Esophagus muscularis mucosa (tissue), 4 donors: ENCODE results near the gene LRRC3C. TPM values are rescaled to one million over a fixed set of nuclear protein-coding genes. Genes with fewer than 3 reads are reported as not detected.
"Not testable (repeated sequence)": the region's sequence is repeated elsewhere in the genome, so short reads cannot be mapped to it uniquely, and the experiment has no call there.

Experiments
- DNase-seq: peaks from one replicate; pipeline ENCODE4 v3.0.0-alpha.2; 2017; ENCODE audit errors: extremely low spot score
- H3K27ac ChIP-seq, 4 donors: fragments of 200-600 bp; sonication (generic); replicated peaks in 1 of 4; 1 replicate in 3 of 4; 2 replicates in 1 of 4; pipeline ENCODE4 v1.5.1; 2016 to 2019; ENCODE audit warnings: mild to moderate bottlenecking in 1 of 4
- H3K27me3 ChIP-seq, 4 donors: fragments of 200-600 bp; sonication (generic); one replicate each; pipeline versions ENCODE4 v1.5.1 to v1.6.0; 2016 to 2019
- H3K36me3 ChIP-seq, 4 donors: fragments of 200-600 bp; sonication (generic); one replicate each; pipeline ENCODE4 v1.5.1; 2016 to 2019
- H3K4me1 ChIP-seq, 4 donors: fragments of 200-600 bp; sonication (generic); one replicate each; pipeline ENCODE4 v1.5.1; 2016 to 2019
- H3K4me3 ChIP-seq, 4 donors: fragments of 200-600 bp; sonication (generic); 1 replicate in 2 of 4; 2 replicates in 2 of 4; pipeline ENCODE4 v1.5.1; 2016 to 2019; ENCODE audit warnings: mild to moderate bottlenecking in 4 of 4, moderate library complexity in 1 of 4
- H3K9me3 ChIP-seq, 4 donors: fragments of 200-600 bp; sonication (generic); 1 replicate in 3 of 4; 2 replicates in 1 of 4; pipeline ENCODE4 v1.5.1; 2016 to 2019
- EP300 ChIP-seq: sonication (generic); formaldehyde crosslinking; IDR thresholded peaks from one replicate; pipeline ENCODE4 v1.6.1; 2017; ENCODE audit warnings: antibody characterized with exemption
- POLR2A ChIP-seq: fragments of 450-650 bp; IDR thresholded peaks from one replicate; pipeline ENCODE4 v1.6.1; 2017; ENCODE audit warnings: antibody characterized with exemption, moderate library complexity, mild to moderate bottlenecking, low read depth
- POLR2AphosphoS5 ChIP-seq, 2 donors: sonication (generic); formaldehyde crosslinking; IDR thresholded peaks; one replicate each; pipeline ENCODE4 v1.6.1; 2017; ENCODE audit warnings: antibody characterized with exemption in 2 of 2
- WGBS: methylation state at CpG from one replicate; pipeline ENCODE4 v1.1.5; 2018; 5-methylcytosine and 5-hydroxymethylcytosine counted together
- intact Hi-C: fragments of 100-400 bp; cut with DNase I; formaldehyde crosslinking; loops from one replicate; pipeline ENCODE4 v1.15.1; 2023
- total RNA-seq, 4 donors: library from RNA; depleted of rRNA; stranded (reverse); fragments of >200 nt; gene quantifications; one replicate each; pipeline versions ENCODE4 v1.1.0 to v1.2.1, GENCODE V29; 2016
- TF ChIP-seq, protein P1 (sequence below), 3 experiments: fragments of 200-600 bp in 2 of 3; fragments of 450-650 bp in 1 of 3; sonication (generic) in 2 of 3; IDR thresholded peaks; one replicate each; pipeline ENCODE4 v1.5.1; 2017 to 2019; ENCODE audit warnings: antibody characterized with exemption in 3 of 3, mild to moderate bottlenecking in 2 of 3, moderate library complexity in 1 of 3

Gene LRRC3C
- total RNA-seq, 4 donors from 2014 or later: not detected

DNA sequence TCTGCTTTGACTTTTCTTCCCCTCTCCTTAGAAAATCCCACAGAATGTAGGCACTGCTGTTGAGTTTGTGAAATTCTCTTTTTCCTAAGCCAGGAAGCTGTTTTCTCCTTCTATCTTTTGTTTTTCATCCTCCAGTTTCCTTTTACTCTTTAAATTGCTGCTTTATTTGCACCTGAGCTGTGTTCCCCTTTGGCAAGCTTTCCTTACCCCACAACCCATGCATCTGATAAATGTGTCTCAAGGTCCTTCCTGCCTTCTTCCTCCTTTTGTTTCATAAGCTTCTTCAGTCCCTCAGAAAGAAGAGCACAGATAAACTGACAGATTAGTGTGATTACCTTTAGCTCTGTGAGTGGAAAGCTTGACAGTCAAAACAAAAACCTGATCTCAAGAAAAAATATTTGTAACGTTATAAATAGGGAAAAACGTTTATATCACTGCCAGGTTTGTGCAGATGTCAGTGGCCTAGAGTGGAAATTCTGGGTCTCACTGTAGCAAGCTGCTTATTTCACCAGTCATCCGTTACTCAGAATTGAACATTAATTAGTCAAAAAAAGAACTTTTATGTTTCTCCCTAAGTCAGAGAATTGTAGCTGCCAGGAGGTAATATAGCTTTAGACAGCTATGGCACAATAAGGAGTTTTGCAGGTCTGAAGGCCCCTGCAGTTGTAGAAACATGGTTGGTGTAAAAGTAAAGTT is 32.7 kb upstream of the LRRC3C start:
- DNase-seq: no peak

DNA sequence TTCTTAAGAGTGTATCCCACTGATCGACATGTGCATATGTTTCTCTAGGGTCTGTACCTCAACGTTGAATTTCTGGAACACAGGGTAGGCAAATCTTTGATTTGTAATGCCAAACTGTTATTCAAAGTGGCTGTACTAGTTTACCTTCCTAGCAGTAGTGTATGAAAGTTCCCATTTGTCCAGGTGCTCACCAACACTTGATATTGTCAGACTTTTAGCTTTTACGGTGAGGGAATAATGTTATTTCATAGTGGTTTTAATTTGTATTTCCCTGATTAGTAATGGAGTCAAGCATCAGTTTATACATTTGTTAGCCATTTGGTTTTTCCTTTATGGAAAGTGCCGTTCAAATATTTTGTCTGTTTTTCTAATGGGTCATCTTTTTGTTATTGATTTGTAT is 29.4 kb upstream of the LRRC3C start:
- intact Hi-C loops: no loop called here
- WGBS: 89% methylated on average over 4 of the region's 4 CpGs
- no peaks in the 10 kb centered on the region for H3K36me3 ChIP-seq
- H3K4me3 ChIP-seq: no peak overlapping the region
- H3K27ac ChIP-seq: no peak overlapping the region
- H3K27me3 ChIP-seq: peaks cover 0 to 4% (median 0%) of the 10 kb centered on the region in 4 donors
- DNase-seq: no peak
- TF ChIP-seq EP300: no peak
- no peak for TF ChIP-seq POLR2A
- TF ChIP-seq, protein P1, sequence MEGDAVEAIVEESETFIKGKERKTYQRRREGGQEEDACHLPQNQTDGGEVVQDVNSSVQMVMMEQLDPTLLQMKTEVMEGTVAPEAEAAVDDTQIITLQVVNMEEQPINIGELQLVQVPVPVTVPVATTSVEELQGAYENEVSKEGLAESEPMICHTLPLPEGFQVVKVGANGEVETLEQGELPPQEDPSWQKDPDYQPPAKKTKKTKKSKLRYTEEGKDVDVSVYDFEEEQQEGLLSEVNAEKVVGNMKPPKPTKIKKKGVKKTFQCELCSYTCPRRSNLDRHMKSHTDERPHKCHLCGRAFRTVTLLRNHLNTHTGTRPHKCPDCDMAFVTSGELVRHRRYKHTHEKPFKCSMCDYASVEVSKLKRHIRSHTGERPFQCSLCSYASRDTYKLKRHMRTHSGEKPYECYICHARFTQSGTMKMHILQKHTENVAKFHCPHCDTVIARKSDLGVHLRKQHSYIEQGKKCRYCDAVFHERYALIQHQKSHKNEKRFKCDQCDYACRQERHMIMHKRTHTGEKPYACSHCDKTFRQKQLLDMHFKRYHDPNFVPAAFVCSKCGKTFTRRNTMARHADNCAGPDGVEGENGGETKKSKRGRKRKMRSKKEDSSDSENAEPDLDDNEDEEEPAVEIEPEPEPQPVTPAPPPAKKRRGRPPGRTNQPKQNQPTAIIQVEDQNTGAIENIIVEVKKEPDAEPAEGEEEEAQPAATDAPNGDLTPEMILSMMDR (IDR thresholded peaks at IDR 0.05): no peak
- no peak for TF ChIP-seq POLR2AphosphoS5 (IDR thresholded peaks at IDR 0.05)
- H3K9me3 ChIP-seq: no peaks in the 10 kb centered on the region
- H3K4me1 ChIP-seq: no peaks in the 10 kb centered on the region

More for the DNA sequence above, 32.7 kb upstream of the LRRC3C start:
- no peak overlapping the region for H3K27ac ChIP-seq
- H3K4me1 ChIP-seq: no peaks in the 10 kb centered on the region
- H3K27me3 ChIP-seq: peaks cover 0 to 29% (median 0%) of the 10 kb centered on the region in 4 donors
- 27% methylated on average over 3 of the region's 3 CpGs for WGBS
- no peaks in the 10 kb centered on the region for H3K36me3 ChIP-seq
- TF ChIP-seq EP300: no peak
- TF ChIP-seq POLR2AphosphoS5 (IDR thresholded peaks at IDR 0.05): no peak
- TF ChIP-seq POLR2A: no peak
- TF ChIP-seq, protein P1 (IDR thresholded peaks at IDR 0.05): no peak
- H3K4me3 ChIP-seq: no peak overlapping the region
- intact Hi-C loops: no loop called here
- H3K9me3 ChIP-seq: peaks cover 0 to 4% (median 0%) of the 10 kb centered on the region in 4 donors

DNA sequence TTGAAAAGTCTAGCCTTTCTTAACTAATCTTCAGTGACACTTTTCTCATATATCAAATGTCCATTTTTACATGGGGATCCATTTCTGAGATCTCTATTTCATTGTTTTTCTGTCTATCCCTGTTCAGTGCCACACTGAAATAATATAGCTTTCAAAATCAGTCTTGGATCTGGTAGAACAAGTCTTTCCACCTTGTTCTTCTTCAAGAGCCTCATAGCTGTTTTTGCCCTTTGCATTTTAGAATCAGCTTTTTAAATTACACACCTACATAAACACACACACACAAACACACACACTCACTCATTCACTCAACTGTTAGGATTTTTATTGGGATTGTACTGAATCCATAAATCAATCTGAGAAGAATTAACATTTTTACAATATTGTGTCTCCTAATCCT is 28.3 kb upstream of the LRRC3C start:
- no peak for DNase-seq
- TF ChIP-seq, protein P1 (IDR thresholded peaks at IDR 0.05): no peak
- TF ChIP-seq EP300 (no peak), POLR2A (no peak), POLR2AphosphoS5 (IDR thresholded peaks at IDR 0.05) (no peak)
- peaks cover 0 to 5% (median 2%) of the 10 kb centered on the region in 4 donors for H3K36me3 ChIP-seq

DNA sequence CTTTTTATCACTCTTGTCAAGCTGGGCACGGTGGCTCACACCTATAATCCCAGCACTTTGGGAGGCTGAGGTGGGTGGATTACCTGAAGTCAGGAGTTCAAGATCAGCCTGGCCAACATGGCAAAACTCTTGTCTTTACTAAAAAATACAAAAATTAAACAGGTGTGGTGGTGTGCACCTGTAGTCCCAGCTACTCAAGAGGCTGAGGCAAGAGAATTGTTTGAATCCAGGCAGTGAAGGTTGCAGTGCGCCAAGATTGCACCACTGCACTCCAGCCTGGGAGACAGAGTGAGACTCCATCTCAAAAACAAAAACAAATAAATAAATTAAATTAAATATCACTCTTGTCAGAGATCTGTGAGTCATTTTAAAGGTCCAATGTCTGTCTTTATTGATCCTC is 25.5 kb upstream of the LRRC3C start:
- not testable (repeated sequence) for H3K36me3 ChIP-seq
- WGBS: 91% methylated on average over 2 of the region's 2 CpGs

More for the DNA sequence above, 28.3 kb upstream of the LRRC3C start:
- intact Hi-C loops: no loop called here
- Histone ChIP-seq H3K4me1 (no peaks in the 10 kb centered on the region), H3K9me3 (no peaks in the 10 kb centered on the region), H3K27ac (no peak overlapping the region), H3K4me3 (no peak overlapping the region), H3K27me3 (no peaks in the 10 kb centered on the region)

DNA sequence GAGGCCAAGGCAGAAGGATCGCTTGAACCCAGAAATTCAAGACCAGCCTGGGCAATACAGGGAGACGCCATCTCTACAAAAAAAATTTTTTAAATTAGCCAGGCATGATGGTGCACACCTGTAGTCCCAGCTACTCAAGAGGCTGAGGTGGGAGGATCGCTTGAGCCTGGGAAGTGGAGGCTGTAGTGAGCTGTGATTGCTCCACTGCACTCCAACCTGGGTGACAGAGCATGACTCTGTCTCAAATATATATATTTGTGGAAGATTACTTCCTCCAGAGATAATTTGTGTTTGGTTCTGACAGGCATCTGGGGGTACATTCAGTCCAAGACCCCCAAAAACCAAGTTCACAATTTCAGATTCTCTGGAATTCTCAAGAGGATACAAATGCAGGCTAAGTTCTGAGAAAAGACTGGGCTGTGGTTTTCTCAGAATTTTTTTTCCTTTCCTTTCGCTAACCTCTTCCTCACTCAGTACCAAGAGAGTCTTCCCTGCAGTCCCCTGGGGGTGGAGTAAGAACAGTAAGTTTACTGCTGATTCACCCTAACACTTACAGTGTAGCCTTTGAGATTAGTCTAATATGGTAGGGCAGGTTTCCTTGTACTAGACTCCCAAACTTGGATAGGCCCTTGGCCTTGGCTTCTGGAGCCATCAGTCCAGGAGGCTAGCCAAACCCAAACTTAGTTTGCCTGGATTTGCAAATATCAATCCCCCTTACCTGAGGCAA is 24.2 kb upstream of the LRRC3C start:
- Histone ChIP-seq H3K27ac (no peak overlapping the region), H3K4me3 (no peak overlapping the region), H3K9me3 (no peaks in the 10 kb centered on the region), H3K36me3 (peaks cover 3 to 8% (median 4%) of the 10 kb centered on the region in 4 donors), H3K4me1 (no peaks in the 10 kb centered on the region), H3K27me3 (no peaks in the 10 kb centered on the region)
- intact Hi-C loops: no loop called here
- no peak for DNase-seq
- 94% methylated on average over 4 of the region's 4 CpGs for WGBS
- no peak for TF ChIP-seq POLR2AphosphoS5 (IDR thresholded peaks at IDR 0.05)
- no peak for TF ChIP-seq EP300
- no peak for TF ChIP-seq POLR2A
- TF ChIP-seq, protein P1 (IDR thresholded peaks at IDR 0.05): no peak

More for the DNA sequence above, 25.5 kb upstream of the LRRC3C start:
- H3K4me3 ChIP-seq, H3K9me3 ChIP-seq, H3K27me3 ChIP-seq, H3K27ac ChIP-seq, DNase-seq, H3K4me1 ChIP-seq, intact Hi-C loops: not testable (repeated sequence)
